GM23338 (cell line): ENCODE results near the gene KCNJ4. TPM values are rescaled to one million over a fixed set of nuclear protein-coding genes. Genes with fewer than 3 reads are reported as not detected.

ENCODE experiments used
- CREB1 ChIP-seq: fragments of 250-450 bp; sonication (Bioruptor Pico); IDR thresholded peaks from 2 replicates; pipeline ENCODE4 v1.5.0; 2020; ENCODE audit warnings: low read depth, mild to moderate bottlenecking, moderate library complexity
- EZH2 ChIP-seq: fragments of 200-600 bp; sonication (generic); IDR thresholded peaks from one replicate; pipeline ENCODE4 v1.8.0; 2017; ENCODE audit warnings: antibody characterized with exemption, mild to moderate bottlenecking, low read depth; ENCODE audit not compliant: unreplicated experiment
- EZH2phosphoT487 ChIP-seq: fragments of 200-600 bp; sonication (generic); IDR thresholded peaks from one replicate; pipeline ENCODE4 v1.8.1; 2018; ENCODE audit warnings: antibody characterized with exemption; ENCODE audit not compliant: unreplicated experiment
- JUNB ChIP-seq: IDR thresholded peaks from one replicate; pipeline ENCODE4 v1.6.1; 2016; ENCODE audit warnings: antibody characterized with exemption; ENCODE audit not compliant: unreplicated experiment
- POLR2AphosphoS5 ChIP-seq: IDR thresholded peaks from 2 replicates; pipeline ENCODE4 v1.6.1; 2016; ENCODE audit warnings: antibody characterized with exemption, low read depth
- ZNF331 ChIP-seq: fragments of 250-450 bp; sonication (Bioruptor Pico); IDR thresholded peaks from 2 replicates; pipeline ENCODE4 v1.5.0; 2020; ENCODE audit warnings: low read depth, mild to moderate bottlenecking, moderate library complexity
- polyA plus RNA-seq: library from polyadenylated mRNA; unstranded; fragments of >200 nt; fragmentation: Nextera tagmentation; extraction: Ambion mirVana; gene quantifications from 2 replicates; pipeline ENCODE4 v1.2.1, GENCODE V29; 2016
- total RNA-seq: library from RNA; depleted of rRNA; stranded (reverse); fragments of >200 nt; shearing (Covaris generic); gene quantifications from 2 replicates; pipeline ENCODE4 v1.2.3, GENCODE V29; 2014
- TF ChIP-seq, protein P1 (sequence below): fragments of 250-450 bp; sonication (Bioruptor Pico); IDR thresholded peaks from 2 replicates; pipeline ENCODE4 v1.5.0; 2020; ENCODE audit warnings: mild to moderate bottlenecking, moderate library complexity
- TF ChIP-seq, protein P2 (sequence below): IDR thresholded peaks from one replicate; pipeline ENCODE4 v1.6.1; 2018; ENCODE audit warnings: antibody characterized with exemption; ENCODE audit not compliant: unreplicated experiment
- TF ChIP-seq, protein P3 (sequence below): IDR thresholded peaks from 2 replicates; pipeline ENCODE4 v1.6.1; 2016; ENCODE audit warnings: antibody characterized with exemption

The KCNJ4 gene
- total and polyA plus RNA-seq, 2 experiments from 2014 or later = 0.23 to 1.3 TPM

DNA sequence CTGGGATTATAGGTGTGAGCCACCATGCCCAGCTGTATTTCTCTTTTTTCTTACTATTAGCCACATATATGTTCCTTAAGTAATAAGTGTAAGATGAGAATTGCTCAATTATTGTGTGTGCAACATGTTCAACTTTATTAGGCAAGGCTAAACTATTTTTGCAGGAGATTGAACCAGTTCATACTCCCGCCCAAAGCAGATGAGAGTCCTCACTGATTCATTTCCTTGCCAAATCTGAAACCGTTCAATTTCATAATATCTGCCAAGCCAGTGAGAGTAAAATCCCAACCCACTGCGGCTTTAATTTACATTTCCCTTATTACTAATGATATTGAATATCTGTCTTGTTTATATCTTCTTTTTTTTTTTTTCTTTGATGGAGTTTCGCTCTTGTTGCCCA is 48.4 kb downstream of the KCNJ4 start (continued):
- TF ChIP-seq, protein P1, sequence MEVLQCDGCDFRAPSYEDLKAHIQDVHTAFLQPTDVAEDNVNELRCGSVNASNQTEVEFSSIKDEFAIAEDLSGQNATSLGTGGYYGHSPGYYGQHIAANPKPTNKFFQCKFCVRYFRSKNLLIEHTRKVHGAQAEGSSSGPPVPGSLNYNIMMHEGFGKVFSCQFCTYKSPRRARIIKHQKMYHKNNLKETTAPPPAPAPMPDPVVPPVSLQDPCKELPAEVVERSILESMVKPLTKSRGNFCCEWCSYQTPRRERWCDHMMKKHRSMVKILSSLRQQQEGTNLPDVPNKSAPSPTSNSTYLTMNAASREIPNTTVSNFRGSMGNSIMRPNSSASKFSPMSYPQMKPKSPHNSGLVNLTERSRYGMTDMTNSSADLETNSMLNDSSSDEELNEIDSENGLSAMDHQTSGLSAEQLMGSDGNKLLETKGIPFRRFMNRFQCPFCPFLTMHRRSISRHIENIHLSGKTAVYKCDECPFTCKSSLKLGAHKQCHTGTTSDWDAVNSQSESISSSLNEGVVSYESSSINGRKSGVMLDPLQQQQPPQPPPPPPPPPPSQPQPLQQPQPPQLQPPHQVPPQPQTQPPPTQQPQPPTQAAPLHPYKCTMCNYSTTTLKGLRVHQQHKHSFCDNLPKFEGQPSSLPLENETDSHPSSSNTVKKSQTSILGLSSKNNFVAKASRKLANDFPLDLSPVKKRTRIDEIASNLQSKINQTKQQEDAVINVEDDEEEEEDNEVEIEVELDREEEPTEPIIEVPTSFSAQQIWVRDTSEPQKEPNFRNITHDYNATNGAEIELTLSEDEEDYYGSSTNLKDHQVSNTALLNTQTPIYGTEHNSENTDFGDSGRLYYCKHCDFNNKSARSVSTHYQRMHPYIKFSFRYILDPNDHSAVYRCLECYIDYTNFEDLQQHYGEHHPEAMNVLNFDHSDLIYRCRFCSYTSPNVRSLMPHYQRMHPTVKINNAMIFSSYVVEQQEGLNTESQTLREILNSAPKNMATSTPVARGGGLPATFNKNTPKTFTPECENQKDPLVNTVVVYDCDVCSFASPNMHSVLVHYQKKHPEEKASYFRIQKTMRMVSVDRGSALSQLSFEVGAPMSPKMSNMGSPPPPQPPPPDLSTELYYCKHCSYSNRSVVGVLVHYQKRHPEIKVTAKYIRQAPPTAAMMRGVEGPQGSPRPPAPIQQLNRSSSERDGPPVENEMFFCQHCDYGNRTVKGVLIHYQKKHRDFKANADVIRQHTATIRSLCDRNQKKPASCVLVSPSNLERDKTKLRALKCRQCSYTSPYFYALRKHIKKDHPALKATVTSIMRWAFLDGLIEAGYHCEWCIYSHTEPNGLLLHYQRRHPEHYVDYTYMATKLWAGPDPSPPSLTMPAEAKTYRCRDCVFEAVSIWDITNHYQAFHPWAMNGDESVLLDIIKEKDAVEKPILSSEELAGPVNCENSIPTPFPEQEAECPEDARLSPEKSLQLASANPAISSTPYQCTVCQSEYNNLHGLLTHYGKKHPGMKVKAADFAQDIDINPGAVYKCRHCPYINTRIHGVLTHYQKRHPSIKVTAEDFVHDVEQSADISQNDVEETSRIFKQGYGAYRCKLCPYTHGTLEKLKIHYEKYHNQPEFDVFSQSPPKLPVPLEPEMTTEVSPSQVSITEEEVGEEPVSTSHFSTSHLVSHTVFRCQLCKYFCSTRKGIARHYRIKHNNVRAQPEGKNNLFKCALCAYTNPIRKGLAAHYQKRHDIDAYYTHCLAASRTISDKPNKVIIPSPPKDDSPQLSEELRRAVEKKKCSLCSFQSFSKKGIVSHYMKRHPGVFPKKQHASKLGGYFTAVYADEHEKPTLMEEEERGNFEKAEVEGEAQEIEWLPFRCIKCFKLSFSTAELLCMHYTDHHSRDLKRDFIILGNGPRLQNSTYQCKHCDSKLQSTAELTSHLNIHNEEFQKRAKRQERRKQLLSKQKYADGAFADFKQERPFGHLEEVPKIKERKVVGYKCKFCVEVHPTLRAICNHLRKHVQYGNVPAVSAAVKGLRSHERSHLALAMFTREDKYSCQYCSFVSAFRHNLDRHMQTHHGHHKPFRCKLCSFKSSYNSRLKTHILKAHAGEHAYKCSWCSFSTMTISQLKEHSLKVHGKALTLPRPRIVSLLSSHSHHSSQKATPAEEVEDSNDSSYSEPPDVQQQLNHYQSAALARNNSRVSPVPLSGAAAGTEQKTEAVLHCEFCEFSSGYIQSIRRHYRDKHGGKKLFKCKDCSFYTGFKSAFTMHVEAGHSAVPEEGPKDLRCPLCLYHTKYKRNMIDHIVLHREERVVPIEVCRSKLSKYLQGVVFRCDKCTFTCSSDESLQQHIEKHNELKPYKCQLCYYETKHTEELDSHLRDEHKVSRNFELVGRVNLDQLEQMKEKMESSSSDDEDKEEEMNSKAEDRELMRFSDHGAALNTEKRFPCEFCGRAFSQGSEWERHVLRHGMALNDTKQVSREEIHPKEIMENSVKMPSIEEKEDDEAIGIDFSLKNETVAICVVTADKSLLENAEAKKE (CRISPR knock-in tag) = no peak
- no peak for TF ChIP-seq JUNB
- no peak for TF ChIP-seq POLR2AphosphoS5
- no peak for TF ChIP-seq EZH2
- no peak for TF ChIP-seq ZNF331 (CRISPR knock-in tag)
- TF ChIP-seq, protein P2, sequence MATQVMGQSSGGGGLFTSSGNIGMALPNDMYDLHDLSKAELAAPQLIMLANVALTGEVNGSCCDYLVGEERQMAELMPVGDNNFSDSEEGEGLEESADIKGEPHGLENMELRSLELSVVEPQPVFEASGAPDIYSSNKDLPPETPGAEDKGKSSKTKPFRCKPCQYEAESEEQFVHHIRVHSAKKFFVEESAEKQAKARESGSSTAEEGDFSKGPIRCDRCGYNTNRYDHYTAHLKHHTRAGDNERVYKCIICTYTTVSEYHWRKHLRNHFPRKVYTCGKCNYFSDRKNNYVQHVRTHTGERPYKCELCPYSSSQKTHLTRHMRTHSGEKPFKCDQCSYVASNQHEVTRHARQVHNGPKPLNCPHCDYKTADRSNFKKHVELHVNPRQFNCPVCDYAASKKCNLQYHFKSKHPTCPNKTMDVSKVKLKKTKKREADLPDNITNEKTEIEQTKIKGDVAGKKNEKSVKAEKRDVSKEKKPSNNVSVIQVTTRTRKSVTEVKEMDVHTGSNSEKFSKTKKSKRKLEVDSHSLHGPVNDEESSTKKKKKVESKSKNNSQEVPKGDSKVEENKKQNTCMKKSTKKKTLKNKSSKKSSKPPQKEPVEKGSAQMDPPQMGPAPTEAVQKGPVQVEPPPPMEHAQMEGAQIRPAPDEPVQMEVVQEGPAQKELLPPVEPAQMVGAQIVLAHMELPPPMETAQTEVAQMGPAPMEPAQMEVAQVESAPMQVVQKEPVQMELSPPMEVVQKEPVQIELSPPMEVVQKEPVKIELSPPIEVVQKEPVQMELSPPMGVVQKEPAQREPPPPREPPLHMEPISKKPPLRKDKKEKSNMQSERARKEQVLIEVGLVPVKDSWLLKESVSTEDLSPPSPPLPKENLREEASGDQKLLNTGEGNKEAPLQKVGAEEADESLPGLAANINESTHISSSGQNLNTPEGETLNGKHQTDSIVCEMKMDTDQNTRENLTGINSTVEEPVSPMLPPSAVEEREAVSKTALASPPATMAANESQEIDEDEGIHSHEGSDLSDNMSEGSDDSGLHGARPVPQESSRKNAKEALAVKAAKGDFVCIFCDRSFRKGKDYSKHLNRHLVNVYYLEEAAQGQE = no peak
- TF ChIP-seq, protein P3, sequence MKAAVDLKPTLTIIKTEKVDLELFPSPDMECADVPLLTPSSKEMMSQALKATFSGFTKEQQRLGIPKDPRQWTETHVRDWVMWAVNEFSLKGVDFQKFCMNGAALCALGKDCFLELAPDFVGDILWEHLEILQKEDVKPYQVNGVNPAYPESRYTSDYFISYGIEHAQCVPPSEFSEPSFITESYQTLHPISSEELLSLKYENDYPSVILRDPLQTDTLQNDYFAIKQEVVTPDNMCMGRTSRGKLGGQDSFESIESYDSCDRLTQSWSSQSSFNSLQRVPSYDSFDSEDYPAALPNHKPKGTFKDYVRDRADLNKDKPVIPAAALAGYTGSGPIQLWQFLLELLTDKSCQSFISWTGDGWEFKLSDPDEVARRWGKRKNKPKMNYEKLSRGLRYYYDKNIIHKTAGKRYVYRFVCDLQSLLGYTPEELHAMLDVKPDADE = no peak
- TF ChIP-seq EZH2phosphoT487 = no peak
- no peak for TF ChIP-seq CREB1 (CRISPR knock-in tag)
